SK-N-MC (cell line): Measurements from ENCODE around the gene POLR3A.

Source experiments
- EZH2 ChIP-seq: fragments of 200-600 bp; sonication (generic); IDR thresholded peaks from one replicate; pipeline ENCODE4 v1.6.1; 2017; ENCODE audit warnings: antibody characterized with exemption
- POLR2AphosphoS5 ChIP-seq: IDR thresholded peaks from 2 replicates; pipeline ENCODE4 v1.6.1; 2012; ENCODE audit warnings: mild to moderate bottlenecking, low read depth, low read length, borderline replicate concordance

DNA sequence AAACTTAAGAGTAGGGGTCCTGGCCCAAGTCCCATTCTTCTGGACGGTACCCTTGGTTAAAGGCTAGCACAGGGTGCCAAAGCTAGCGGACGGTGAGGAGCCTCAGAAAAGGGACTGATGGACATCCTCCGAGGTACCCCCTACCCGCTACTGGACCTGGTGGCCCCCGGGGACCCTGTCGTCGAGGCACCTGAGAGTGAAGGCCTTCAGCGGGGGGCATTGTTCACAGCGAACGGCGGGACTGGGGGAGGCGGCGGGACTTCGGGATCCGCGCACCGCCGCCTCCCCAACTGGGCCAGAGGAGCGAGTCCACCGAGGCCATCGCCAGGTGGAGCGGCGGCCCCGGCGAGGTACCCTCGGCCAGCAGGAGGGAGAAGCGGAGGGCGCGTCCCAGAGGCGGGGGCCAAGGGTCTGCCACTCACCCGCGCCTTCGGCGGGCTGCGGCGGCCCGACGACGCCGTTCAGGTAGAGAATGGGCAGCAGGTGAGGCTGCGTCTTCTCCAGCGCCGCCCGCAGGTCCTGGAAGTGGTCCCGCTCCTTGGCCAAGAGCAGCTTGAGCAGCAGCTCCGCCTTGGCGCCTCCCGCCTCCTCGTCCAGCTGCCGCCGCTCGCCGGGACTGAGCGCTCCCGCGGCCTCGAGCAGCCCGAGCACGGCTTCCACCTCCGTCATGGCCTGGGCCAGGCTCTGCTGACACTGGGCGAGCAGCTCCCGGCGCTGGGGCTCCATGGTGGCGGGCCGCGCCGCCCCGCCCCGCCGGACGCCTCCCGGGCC lies 103.3 kb downstream of the POLR3A start:
- TF ChIP-seq EZH2, result no peak
- TF ChIP-seq POLR2AphosphoS5, result no peak
